G401 (cell line): ENCODE measurements around the gene STARD7. TPM values are rescaled to one million over a fixed set of nuclear protein-coding genes. Genes with fewer than 3 reads are reported as not detected.
"Not testable (repeated sequence)": the region's sequence is repeated elsewhere in the genome, so short reads cannot be mapped to it uniquely, and the experiment has no call there.

Experiments used
- DNase-seq: peaks from one replicate; pipeline ENCODE4 v3.0.0-alpha.2; 2015; ENCODE audit warnings: low spot score
- in situ Hi-C: cut with HindIII; loops from 2 replicates; pipeline ENCODE4 v1.10.0; 2016; ENCODE audit warnings: low sequenced_read_pairs, mixed read lengths
- total RNA-seq: library from RNA; depleted of rRNA; stranded (reverse); fragments of >200 nt; shearing (Covaris generic); gene quantifications from 2 replicates; pipeline ENCODE4 v1.2.3, GENCODE V29; 2014

STARD7 gene
- total RNA-seq, 1 experiment from 2014 or later, result 144 TPM

- no peak for DNase-seq
- in situ Hi-C loops, result no loop called here
Measured at GRCh38 chr2:96239091-96239490, 30.5 kb upstream of the STARD7 start.

- no peak for DNase-seq
- in situ Hi-C loops, result no loop called here
Measured at GRCh38 chr2:96238266-96238665, 29.6 kb upstream of the STARD7 start.

DNA sequence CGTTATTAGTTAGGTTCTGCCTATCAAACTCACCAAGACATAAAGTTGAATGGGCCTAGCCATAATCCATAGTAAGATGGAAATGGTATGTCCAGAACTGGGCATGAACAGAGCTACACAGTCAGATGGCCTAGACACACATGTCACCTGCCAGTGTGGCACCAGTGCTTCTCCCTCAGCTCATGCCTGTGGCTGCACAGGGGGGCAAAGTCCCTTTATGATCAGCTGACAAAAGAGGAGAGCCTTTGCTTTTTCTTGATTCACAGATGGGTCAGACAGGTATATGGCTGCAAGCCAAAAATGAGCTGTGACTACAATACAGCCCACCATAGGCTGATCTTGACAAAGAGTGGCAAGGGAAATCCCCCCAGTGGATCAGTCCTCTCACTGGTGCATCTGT lies 28.3 kb upstream of the STARD7 start:
- in situ Hi-C loops, result no loop called here
- DNase-seq, result no peak

DNA sequence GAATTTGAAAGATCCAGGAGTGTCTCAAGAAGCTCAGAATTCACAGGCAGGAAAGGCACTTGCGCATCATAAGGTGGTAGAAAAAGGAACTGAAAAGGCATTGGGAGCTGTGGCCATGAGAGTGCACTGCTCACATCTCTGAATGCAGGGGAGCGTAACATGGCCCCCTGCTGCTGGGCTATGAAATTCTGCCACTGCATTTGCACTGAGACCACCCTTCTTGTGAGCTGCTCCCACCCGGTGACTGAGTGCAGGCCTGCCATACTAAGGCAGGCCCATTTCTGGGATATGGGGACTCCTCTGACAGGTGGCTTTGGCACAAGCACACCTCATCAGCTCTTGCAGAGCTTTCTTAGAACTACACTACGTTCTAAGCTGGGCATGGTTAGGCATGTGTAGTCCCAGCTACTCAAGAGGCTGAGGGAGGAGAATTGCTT lies 25.3 kb upstream of the STARD7 start:
- in situ Hi-C loops, result no loop called here
- no peak for DNase-seq

DNA sequence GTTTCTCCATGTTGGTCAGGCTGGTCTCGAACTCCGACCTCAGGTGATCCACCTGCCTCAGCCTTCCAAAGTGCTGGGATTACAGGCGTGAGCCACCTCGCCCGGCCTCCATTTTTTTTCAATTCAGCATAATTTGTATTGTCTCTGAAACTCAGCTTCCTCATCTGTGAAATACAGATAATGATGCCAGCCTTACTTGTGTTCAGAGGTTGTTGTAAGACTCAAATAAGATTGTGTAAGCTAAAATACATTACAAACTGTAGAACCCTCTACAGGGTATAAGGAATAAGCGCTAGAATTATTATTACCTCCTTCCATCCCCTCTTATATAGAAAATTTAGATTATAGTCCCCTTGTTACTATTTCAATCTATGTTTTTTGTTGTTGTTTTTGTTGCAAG lies 24.8 kb upstream of the STARD7 start:
- DNase-seq, result no peak
- in situ Hi-C loops, result no loop called here

DNA sequence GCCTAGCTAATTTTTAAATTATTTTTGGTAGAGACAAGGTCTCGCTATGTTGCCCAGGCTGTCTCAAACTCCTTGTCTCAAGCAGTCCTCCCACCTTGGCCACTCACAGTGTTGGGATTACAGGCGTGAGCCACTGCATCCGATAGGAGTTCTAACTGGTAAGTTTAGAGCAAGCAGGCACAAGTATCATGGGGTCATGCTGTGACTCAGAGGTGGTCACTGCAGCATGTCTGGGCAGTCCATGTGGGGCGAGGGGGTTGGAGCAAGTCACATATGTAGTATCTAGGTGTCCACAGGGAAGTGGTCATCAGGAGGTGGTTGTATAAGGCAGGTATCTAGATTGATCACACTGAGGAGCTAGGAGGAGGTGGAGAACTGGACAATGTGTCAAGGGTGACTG lies 22.7 kb upstream of the STARD7 start:
- DNase-seq, result no peak
- in situ Hi-C loops, result no loop called here

GRCh38 chr2:96225016-96225533 lies 16.4 kb upstream of the STARD7 start:
- in situ Hi-C loops, result no loop called here
- no peak for DNase-seq

GRCh38 chr2:96221106-96221505 lies 12.5 kb upstream of the STARD7 start:
- in situ Hi-C loops, DNase-seq: not testable (repeated sequence)

GRCh38 chr2:96219959-96220358 lies 11.3 kb upstream of the STARD7 start:
- in situ Hi-C loops, DNase-seq: not testable (repeated sequence)

DNA sequence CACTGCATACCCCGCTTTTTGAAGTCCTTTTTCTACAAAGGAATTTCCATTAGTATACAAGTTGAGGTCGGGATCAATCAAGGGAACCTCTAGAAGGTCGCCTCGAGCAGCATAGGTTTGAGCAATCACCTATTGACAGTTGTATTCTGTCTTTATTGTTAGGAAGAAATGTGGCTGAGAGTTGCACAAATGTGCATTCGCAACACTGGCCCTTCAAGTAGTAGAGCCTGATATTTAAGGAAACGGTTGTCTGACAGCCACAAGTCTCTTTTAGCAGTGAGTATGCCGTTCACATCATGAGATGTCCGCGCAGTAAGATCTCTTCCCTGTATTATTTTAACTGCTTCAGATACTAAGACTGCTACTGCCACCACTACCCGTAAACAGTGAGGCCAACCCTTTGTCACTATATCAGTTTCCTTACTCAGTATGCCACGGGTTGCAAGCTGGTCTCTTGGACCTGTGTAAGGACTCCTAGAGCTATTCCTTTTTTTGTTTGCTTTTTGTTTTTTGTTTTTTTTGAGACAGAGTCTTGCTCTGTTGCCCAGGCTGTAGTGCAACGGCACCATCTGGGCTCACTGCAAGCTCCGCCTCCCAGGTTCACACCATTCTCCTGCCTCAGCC lies 10.0 kb upstream of the STARD7 start:
- no peak for DNase-seq
- in situ Hi-C loops, result no loop called here

- in situ Hi-C loops, result no loop called here
- DNase-seq, result no peak
Measured at GRCh38 chr2:96214554-96214953, 5.9 kb upstream of the STARD7 start.

DNA sequence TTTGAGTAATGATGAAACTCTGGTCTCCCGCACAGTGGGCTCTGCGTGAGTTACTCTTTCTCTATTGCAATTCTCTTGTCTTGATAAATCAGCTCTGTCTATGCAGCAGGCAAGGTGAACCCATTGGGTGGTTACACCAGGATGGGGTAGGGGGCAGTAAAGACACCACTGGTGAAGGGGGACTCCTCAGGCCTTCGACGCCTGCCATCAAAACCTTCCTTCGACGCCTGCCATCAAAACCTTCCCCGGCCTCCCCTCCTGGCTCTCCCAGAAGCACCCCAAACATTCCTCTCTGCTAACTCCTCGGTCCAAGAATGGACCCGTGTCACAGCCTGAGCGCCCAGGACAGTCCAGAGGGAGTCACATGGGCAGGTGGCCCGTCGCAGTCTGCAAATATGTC lies 4.8 kb upstream of the STARD7 start:
- in situ Hi-C loops, result no loop called here
- DNase-seq, result no peak

DNA sequence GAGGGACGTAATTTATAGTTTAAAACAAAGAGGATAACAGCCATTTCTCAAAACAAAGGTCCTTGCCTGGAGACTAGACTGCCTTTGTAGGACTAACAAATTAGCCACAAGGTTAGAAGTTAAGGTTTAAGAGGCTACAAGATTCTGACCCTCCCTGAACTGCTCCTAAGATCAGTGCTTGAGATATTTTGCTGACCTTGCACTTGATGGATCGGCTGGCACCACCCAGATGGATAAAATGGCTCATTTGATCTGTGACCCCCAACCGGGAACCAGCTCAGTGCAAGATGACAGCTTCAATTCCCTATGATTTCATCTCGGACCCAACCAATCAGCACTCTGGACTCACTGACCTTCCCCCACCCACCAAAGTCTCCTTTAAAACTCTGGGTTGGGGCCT lies 3.7 kb upstream of the STARD7 start:
- DNase-seq, result no peak
- in situ Hi-C loops, result no loop called here

DNA sequence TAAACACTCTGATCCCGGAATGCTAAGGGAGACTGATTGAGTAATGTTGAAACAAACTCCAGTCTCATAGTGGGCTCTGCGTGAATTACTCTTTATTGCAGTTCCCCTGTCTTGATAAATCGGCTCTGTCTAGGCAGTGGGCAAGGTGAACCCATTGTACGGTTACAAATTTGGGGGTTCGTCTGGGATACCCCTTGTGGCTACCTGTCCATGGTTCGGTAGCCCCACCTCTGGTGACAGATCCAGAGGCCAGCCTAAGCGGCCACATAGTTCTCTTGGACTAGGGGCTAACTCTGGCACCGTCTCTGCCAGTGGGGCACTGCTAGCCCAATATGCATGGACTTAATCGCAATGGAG lies 1.1 kb upstream of the STARD7 start:
- DNase-seq, result no peak
- in situ Hi-C loops, result no loop called here

DNA sequence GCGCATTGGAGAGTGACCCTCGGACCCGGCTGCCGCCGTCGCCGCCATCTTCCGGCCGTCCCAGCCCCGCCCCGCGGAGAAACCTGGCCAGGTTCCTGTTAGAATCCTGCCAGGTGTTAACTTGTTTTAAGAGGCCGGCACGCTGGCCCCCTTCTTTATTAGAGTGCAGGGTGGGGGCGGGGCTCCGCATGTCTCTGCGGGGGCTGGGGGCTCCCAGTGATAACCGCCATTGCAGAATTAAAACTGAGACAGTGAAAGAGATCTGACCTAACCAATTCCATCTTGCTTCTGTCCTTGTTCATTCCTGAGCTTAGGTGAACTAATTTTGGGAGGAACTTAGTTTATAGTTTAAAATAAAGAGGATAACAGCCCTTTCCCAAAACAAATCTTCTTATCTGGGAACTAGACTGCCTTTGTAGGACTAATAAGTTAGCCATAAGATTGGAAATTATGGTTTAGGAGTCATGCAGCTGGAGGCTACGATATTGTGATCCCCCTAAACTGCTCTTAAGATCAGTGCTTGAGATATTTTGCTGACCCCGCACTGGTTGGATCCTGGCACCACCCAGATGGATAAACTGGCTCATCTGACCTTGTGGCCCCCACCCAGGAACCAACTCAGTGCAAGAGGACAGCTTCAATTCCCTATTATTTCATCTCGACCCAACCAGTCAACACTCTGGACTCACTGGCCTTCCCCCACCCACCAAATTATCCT lies 543 bp upstream of the STARD7 start:
- DNase-seq, result no peak
- in situ Hi-C loops, result no loop called here

DNA sequence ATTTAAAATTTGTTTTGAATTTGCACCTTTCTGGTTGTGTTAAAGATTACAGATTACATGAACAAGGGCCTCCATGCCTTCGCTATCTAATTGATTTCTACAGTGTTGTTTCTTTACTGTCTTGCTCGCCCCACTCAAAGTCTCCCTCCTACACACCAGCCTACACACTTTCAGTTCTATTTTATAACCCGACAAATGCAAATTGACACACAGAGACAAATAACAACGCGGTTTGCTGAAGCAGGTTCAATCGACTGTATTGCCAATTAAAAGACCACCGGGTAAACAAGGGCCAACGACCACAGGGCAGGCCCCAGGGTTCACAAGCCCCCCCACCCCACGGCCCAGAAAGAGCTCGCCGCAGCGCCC lies 869 bp downstream of the STARD7 start:
- in situ Hi-C loops, result no loop called here

GRCh38 chr2:96207073-96207773 lies 1.4 kb downstream of the STARD7 start:
- in situ Hi-C loops, result no loop called here
- no peak for DNase-seq

More for the DNA sequence above, 869 bp downstream of the STARD7 start:
- DNase-seq, result no peak

GRCh38 chr2:96205888-96206287 lies 2.7 kb downstream of the STARD7 start:
- no peak for DNase-seq
- in situ Hi-C loops, result no loop called here

DNA sequence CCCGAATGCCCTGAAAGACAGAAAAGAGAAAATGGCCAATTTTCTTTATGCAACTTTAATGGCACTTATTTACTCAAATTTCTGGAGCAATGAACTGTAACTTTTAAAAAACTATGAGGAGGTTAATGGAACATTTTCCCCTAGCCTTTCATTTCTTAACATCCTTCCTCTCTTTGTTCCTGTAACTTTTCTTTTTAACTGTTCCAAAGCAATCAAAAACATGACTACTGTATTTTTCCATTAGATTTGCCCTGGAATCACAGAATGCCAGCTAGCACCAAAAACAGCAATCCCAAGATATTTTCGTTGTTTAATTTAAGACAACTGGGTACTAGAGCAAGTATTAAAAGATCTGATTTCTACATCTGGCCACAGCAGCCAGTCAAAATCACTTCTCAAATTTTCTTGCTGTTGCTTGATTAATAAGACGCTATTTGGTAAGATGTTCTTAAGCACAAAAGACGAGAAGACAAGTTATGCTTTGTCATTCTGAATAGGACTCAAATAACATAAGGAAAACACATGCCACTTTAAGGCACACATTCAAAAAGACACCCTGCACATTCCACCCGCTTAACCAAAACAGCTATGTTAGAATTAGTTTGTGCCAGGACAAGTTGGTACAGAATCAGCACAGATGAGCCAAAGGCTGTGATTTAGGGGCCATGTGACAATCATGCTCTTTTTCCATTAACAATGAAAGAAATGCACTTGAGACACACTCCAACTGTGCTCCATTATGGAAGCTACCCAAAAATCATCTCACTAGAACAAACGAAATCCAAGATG lies 3.6 kb downstream of the STARD7 start:
- peak; percentile 30 for DNase-seq

More for the DNA sequence above, 3.6 kb downstream of the STARD7 start:
- in situ Hi-C loops, result no loop called here
